HepG2 (cell line): ENCODE results near the gene IGFLR1. TPM values are rescaled to one million over a fixed set of nuclear protein-coding genes. Genes with fewer than 3 reads are reported as not detected.
A peak's percentile ranks its signal among the peaks of the same experiment; 100 is the strongest.

Source experiments
- ASH2L ChIP-seq: fragments of 300-600, 200-600 bp; sonication (generic); IDR thresholded peaks from 2 replicates; pipeline ENCODE4 v1.7.0; 2017; ENCODE audit warnings: low read depth, mild to moderate bottlenecking, moderate library complexity, mixed read lengths, low read length; ENCODE audit not compliant: insufficient read length
- ATF7-NPFF ChIP-seq: sonication (generic); formaldehyde crosslinking; IDR thresholded peaks from 2 replicates; pipeline ENCODE4 v1.8.1; 2023; ENCODE audit warnings: mild to moderate bottlenecking, low read depth, missing genetic modification reagents, moderate library complexity
- BRF2 ChIP-seq: sonication (generic); formaldehyde crosslinking; IDR thresholded peaks from 2 replicates; pipeline ENCODE4 v1.8.1; 2022; ENCODE audit warnings: mild to moderate bottlenecking, missing genetic modification reagents
- CTCF ChIP-seq: sonication (generic); formaldehyde crosslinking; IDR thresholded peaks from 2 replicates; pipeline ENCODE4 v1.5.0; 2020; ENCODE audit warnings: mild to moderate bottlenecking, missing genetic modification reagents, moderate library complexity
- FLYWCH1 ChIP-seq: sonication (generic); formaldehyde crosslinking; IDR thresholded peaks from 2 replicates; pipeline ENCODE4 v1.8.1; 2023; ENCODE audit warnings: mild to moderate bottlenecking, missing genetic modification reagents
- HOXA7 ChIP-seq: sonication (generic); formaldehyde crosslinking; IDR thresholded peaks from 2 replicates; pipeline ENCODE4 v1.8.1; 2022; ENCODE audit warnings: mild to moderate bottlenecking, missing genetic modification reagents, moderate library complexity
- JDP2 ChIP-seq: sonication (generic); formaldehyde crosslinking; IDR thresholded peaks from 2 replicates; pipeline ENCODE4 v1.8.1; 2022; ENCODE audit warnings: missing genetic modification reagents, borderline replicate concordance
- MIER3 ChIP-seq: IDR thresholded peaks from 2 replicates; pipeline ENCODE4 v1.6.1; 2016; ENCODE audit warnings: missing compliant biosample characterization, borderline replicate concordance
- MTA1 ChIP-seq: sonication (generic); formaldehyde crosslinking; IDR thresholded peaks from 2 replicates; pipeline ENCODE4 v1.4.0; 2020; ENCODE audit warnings: missing genetic modification reagents, mild to moderate bottlenecking, borderline replicate concordance
- NCOA2 ChIP-seq: sonication (generic); formaldehyde crosslinking; IDR thresholded peaks from 2 replicates; pipeline ENCODE4 v1.8.0; 2022; ENCODE audit warnings: inconsistent platforms
- NPAS2 ChIP-seq: sonication (generic); formaldehyde crosslinking; IDR thresholded peaks from 2 replicates; pipeline ENCODE4 v1.8.0; 2022; ENCODE audit warnings: mild to moderate bottlenecking, missing genetic modification reagents, borderline replicate concordance
- PAX8 ChIP-seq: sonication (generic); formaldehyde crosslinking; IDR thresholded peaks from 2 replicates; pipeline ENCODE4 v1.8.0; 2022; ENCODE audit warnings: mild to moderate bottlenecking, missing genetic modification reagents, borderline replicate concordance
- PRDM10 ChIP-seq: sonication (generic); formaldehyde crosslinking; IDR thresholded peaks from 2 replicates; pipeline ENCODE4 v1.4.0; 2020; ENCODE audit warnings: low read depth, missing genetic modification reagents
- RFX5 ChIP-seq: IDR thresholded peaks from 2 replicates; pipeline ENCODE4 v1.6.1; 2011; ENCODE audit warnings: low read depth, low read length, improper control_type of control experiment
- RFXAP ChIP-seq: sonication (generic); formaldehyde crosslinking; IDR thresholded peaks from 2 replicates; pipeline ENCODE4 v1.4.0; 2020; ENCODE audit warnings: missing genetic modification reagents, borderline replicate concordance
- TSC22D2 ChIP-seq: sonication (generic); formaldehyde crosslinking; IDR thresholded peaks from 2 replicates; pipeline ENCODE4 v1.5.1; 2020; ENCODE audit warnings: missing genetic modification reagents, mild to moderate bottlenecking, borderline replicate concordance
- ZBTB46 ChIP-seq: sonication (generic); formaldehyde crosslinking; IDR thresholded peaks from 2 replicates; pipeline ENCODE4 v1.4.0; 2020; ENCODE audit warnings: mild to moderate bottlenecking, missing genetic modification reagents, borderline replicate concordance
- ZC3H4 ChIP-seq: sonication (generic); formaldehyde crosslinking; IDR thresholded peaks from 2 replicates; pipeline ENCODE4 v1.4.0; 2020; ENCODE audit warnings: missing genetic modification reagents, borderline replicate concordance
- ZFP36 ChIP-seq: fragments of 150-350 bp; IDR thresholded peaks from 2 replicates; pipeline ENCODE4 v1.6.1; 2018; ENCODE audit warnings: borderline replicate concordance, low read length, low read depth; ENCODE audit not compliant: partially characterized antibody
- ZFX ChIP-seq: sonication (generic); formaldehyde crosslinking; IDR thresholded peaks from 2 replicates; pipeline ENCODE4 v1.4.0; 2020; ENCODE audit warnings: mild to moderate bottlenecking, low read depth, missing genetic modification reagents, moderate library complexity
- polyA plus RNA-seq, 8 experiments: library from polyadenylated mRNA; depleted of rRNA in 3 of 8; stranded (reverse) in 7 of 8; unstranded in 1 of 8; fragments of >200 nt; fragmentation: Illumina TruSeq in 4 of 8; extraction: Trizol in 4 of 8; gene quantifications; 2 replicates each; pipeline versions ENCODE4 v1.2.1 to v1.2.3, GENCODE V29; 2011 to 2016; ENCODE audit warnings: low read depth in 4 of 8, missing spikeins in 1 of 8, mixed read lengths in 1 of 8; ENCODE audit not compliant: insufficient read depth in 1 of 8
- total RNA-seq, 5 experiments: library from RNA; depleted of rRNA; stranded (reverse); fragments of >200 nt; fragmentation: Illumina TruSeq; extraction: Trizol; gene quantifications; 2 replicates each; pipeline ENCODE4 v1.2.3, GENCODE V29; 2016; ENCODE audit warnings: low read depth in 1 of 5

IGFLR1 gene
- total and polyA plus RNA-seq, 2 of the 13 experiments (the other 11 are each of a cell fraction or from before 2014, with no cell fraction given), result 5.4 to 8.9 TPM

GRCh38 chr19:35715981-35716800 is 26.1 kb downstream of the IGFLR1 start (continued):
- no peak for TF ChIP-seq TSC22D2 (CRISPR knock-in tag)
- TF ChIP-seq ZFX (CRISPR knock-in tag), result no peak; the same call in 1 of the 2 replicates
- TF ChIP-seq CTCF (CRISPR knock-in tag), result no peak
- TF ChIP-seq NCOA2 (CRISPR knock-in tag), result 0 out of 2 replicates have a peak, but pooled peaks have one; percentile 19
- TF ChIP-seq ZBTB46 (CRISPR knock-in tag), result no peak
- TF ChIP-seq PRDM10 (CRISPR knock-in tag), result no peak
- no peak; the same call in 1 of the 2 replicates for TF ChIP-seq MTA1 (CRISPR knock-in tag)
- TF ChIP-seq JDP2 (CRISPR knock-in tag), result no peak
- TF ChIP-seq BRF2 (CRISPR knock-in tag), result peak; percentile 71; the same call in 1 of the 2 replicates
- TF ChIP-seq MIER3 (CRISPR knock-in tag), result peak; percentile 39; the same call in 1 of the 2 replicates
- 0 out of 2 replicates have a peak, but pooled peaks have one; percentile 40 for TF ChIP-seq ATF7-NPFF
- peak; percentile 12 for TF ChIP-seq ASH2L
- TF ChIP-seq ZFP36, result no peak
- TF ChIP-seq NPAS2, result no peak
- TF ChIP-seq HOXA7 (CRISPR knock-in tag), result no peak
- no peak for TF ChIP-seq FLYWCH1
- no peak for TF ChIP-seq RFX5
- TF ChIP-seq ZC3H4 (CRISPR knock-in tag), result no peak
- no peak for TF ChIP-seq RFXAP (CRISPR knock-in tag)
- TF ChIP-seq PAX8 (CRISPR knock-in tag), result peak; percentile 74; the same call in 1 of the 2 replicates
